Measurements from ENCODE around the gene SLC7A6. TPM values are rescaled to one million over a fixed set of nuclear protein-coding genes. Genes with fewer than 3 reads are reported as not detected.

SLC7A6 gene
- polyA plus RNA-seq, 3 donors: 4.3 to 47.7 (median 5.5) TPM

- peaks cover 88 to 95% of the 10 kb centered on the region in 2 donors for H3K36me3 Mint-ChIP-seq
- intact Hi-C loops (cut with micrococcal nuclease): no loop called here
- no peak overlapping the region for H3K4me3 Mint-ChIP-seq
- 93% methylated on average over 3 of the region's 7 CpGs for WGBS (ENCODE audit: insufficient coverage)
- peaks cover 45% of the 10 kb centered on the region for H4K20me1 ChIP-seq (ENCODE audit: insufficient read depth, low read length)
- H3K27ac ChIP-seq (ENCODE audit: low read depth in 1 of 2, low read length in 2 of 2): peak overlapping the region in 1 of 2 donors; percentile 54
- H3K4me1 ChIP-seq (ENCODE audit: control insufficient read depth in 1 of 2, insufficient read depth in 2 of 2, low read length in 2 of 2): peaks cover 11 to 13% of the 10 kb centered on the region in 2 donors
- H3K79me2 ChIP-seq (ENCODE audit: insufficient read depth, low read length): peaks cover 17% of the 10 kb centered on the region
- H3K9me3 Mint-ChIP-seq: no peaks in the 10 kb centered on the region
- TF ChIP-seq CTCF (IDR thresholded peaks at IDR 0.05): no peak
- H2AFZ ChIP-seq (ENCODE audit: insufficient read depth, low read depth, low read length, poor library complexity, severe bottlenecking): no peak overlapping the region
- peaks cover 15% of the 10 kb centered on the region for H3K4me1 Mint-ChIP-seq
- H3K27me3 ChIP-seq (ENCODE audit: control insufficient read depth in 2 of 2, insufficient read depth in 2 of 2, low read length in 2 of 2): no peaks in the 10 kb centered on the region
- no peak overlapping the region for H3K4me3 ChIP-seq (replicated peaks in 1 of 3; ENCODE audit: low read depth in 2 of 3, low read length in 3 of 3)
- DNase-seq: no peak
- H3K4me2 ChIP-seq (replicated peaks; ENCODE audit: extremely low read depth, low read length, poor library complexity, severe bottlenecking): no peak overlapping the region
- H3K9ac ChIP-seq (ENCODE audit: insufficient read depth, low read length, poor library complexity, severe bottlenecking): no peak overlapping the region
- H3K9me3 ChIP-seq (replicated peaks in 1 of 2; ENCODE audit: control insufficient read depth in 1 of 2, insufficient read depth in 1 of 2, low read length in 2 of 2): no peaks in the 10 kb centered on the region
- H3K27me3 Mint-ChIP-seq (ENCODE audit: low read depth in 3 of 3): no peaks in the 10 kb centered on the region
- H3K27ac Mint-ChIP-seq: peak overlapping the region in 4 of 7 donors; percentile 12 to 46 (median 31)
- H3K36me3 ChIP-seq (replicated peaks in 1 of 2; ENCODE audit: control insufficient read depth in 1 of 2, insufficient read depth in 2 of 2, low read length in 2 of 2): peaks cover 88 to 100% of the 10 kb centered on the region in 2 donors
Measured at GRCh38 chr16:68300734-68301459, 36.6 kb downstream of the SLC7A6 start.

- Mint-ChIP-seq H3K9me3 (no peaks in the 10 kb centered on the region), H3K4me3 (no peak overlapping the region), H3K36me3 (peaks cover 47 to 71% of the 10 kb centered on the region in 2 donors), H3K27ac (peak overlapping the region in 1 of 7 donors; percentile 59), H3K4me1 (peaks cover 18% of the 10 kb centered on the region), H3K27me3 (ENCODE audit: low read depth in 3 of 3) (no peaks in the 10 kb centered on the region)
- Histone ChIP-seq H3K4me1 (ENCODE audit: control insufficient read depth in 1 of 2, insufficient read depth in 2 of 2, low read length in 2 of 2) (peaks cover 19 to 23% of the 10 kb centered on the region in 2 donors), H3K4me2 (replicated peaks; ENCODE audit: extremely low read depth, low read length, poor library complexity, severe bottlenecking) (no peak overlapping the region), H3K79me2 (ENCODE audit: insufficient read depth, low read length) (peaks cover 68% of the 10 kb centered on the region), H3K27ac (ENCODE audit: low read depth in 1 of 2, low read length in 2 of 2) (no peak overlapping the region), H2AFZ (ENCODE audit: insufficient read depth, low read depth, low read length, poor library complexity, severe bottlenecking) (no peak overlapping the region), H3K4me3 (replicated peaks in 1 of 3; ENCODE audit: low read depth in 2 of 3, low read length in 3 of 3) (no peak overlapping the region), H3K36me3 (replicated peaks in 1 of 2; ENCODE audit: control insufficient read depth in 1 of 2, insufficient read depth in 2 of 2, low read length in 2 of 2) (peaks cover 56 to 76% of the 10 kb centered on the region in 2 donors), H4K20me1 (ENCODE audit: insufficient read depth, low read length) (peaks cover 74% of the 10 kb centered on the region), H3K9ac (ENCODE audit: insufficient read depth, low read length, poor library complexity, severe bottlenecking) (no peak overlapping the region), H3K27me3 (ENCODE audit: control insufficient read depth in 2 of 2, insufficient read depth in 2 of 2, low read length in 2 of 2) (no peaks in the 10 kb centered on the region), H3K9me3 (replicated peaks in 1 of 2; ENCODE audit: control insufficient read depth in 1 of 2, insufficient read depth in 1 of 2, low read length in 2 of 2) (no peaks in the 10 kb centered on the region)
- no peak for DNase-seq
- WGBS (ENCODE audit: insufficient coverage): 100% methylated on average over 1 of the region's 3 CpGs
- TF ChIP-seq CTCF (IDR thresholded peaks at IDR 0.05): no peak
- intact Hi-C loops (cut with micrococcal nuclease): no loop called here
Measured at GRCh38 chr16:68306633-68307032, 42.3 kb downstream of the SLC7A6 start.
